OCI-LY3 (cell line): ENCODE data around the gene ESF1.

Experiments
- CTCF ChIP-seq: fragments of 200-600, 300-600 bp; sonication (generic); IDR thresholded peaks from 2 replicates; pipeline ENCODE4 v1.5.1; 2014; ENCODE audit warnings: antibody characterized with exemption, low read length, low read depth
- EZH2phosphoT487 ChIP-seq: fragments of 200-600 bp; shearing (Covaris generic); IDR thresholded peaks from 2 replicates; pipeline ENCODE4 v1.6.1; 2018; ENCODE audit warnings: antibody characterized with exemption, mixed run types, low read depth

- TF ChIP-seq CTCF (no peak), EZH2phosphoT487 (no peak)
Observed at GRCh38 chr20:13676682-13677081, 108.0 kb downstream of the ESF1 start.
